Keratinocyte (primary cell): ENCODE measurements around the gene CADM2. TPM values are rescaled to one million over a fixed set of nuclear protein-coding genes. Genes with fewer than 3 reads are reported as not detected.

Experiments
- DNase-seq: peaks from one replicate; pipeline ENCODE4 v3.0.0-alpha.2; 2011; ENCODE audit warnings: low read depth, missing footprints, low spot score
- FAIRE-seq: peaks from 2 replicates; lab custom pipeline; 2011; peaks lifted over from hg19 to GRCh38; lab: Jason Lieb, UNC
- H2AFZ ChIP-seq: 2 replicates; pipeline ENCODE4 v1.6.0; 2012; ENCODE audit warnings: low read length, control low read depth, inconsistent platforms; ENCODE audit not compliant: control insufficient read depth
- H3K27ac ChIP-seq: 2 replicates; pipeline ENCODE4 v1.5.1; 2011; ENCODE audit warnings: low read length; ENCODE audit not compliant: control insufficient read depth, insufficient read depth
- H3K27me3 ChIP-seq: 3 replicates; pipeline ENCODE4 v1.6.0; 2011; ENCODE audit warnings: low read length; ENCODE audit not compliant: control insufficient read depth, insufficient read depth; ENCODE audit errors: extremely low read depth
- H3K36me3 ChIP-seq, 2 experiments: 2 replicates in 1 of 2; 3 replicates in 1 of 2; pipeline ENCODE4 v1.5.1; 2011; ENCODE audit warnings: low read length in 2 of 2, mild to moderate bottlenecking in 1 of 2; ENCODE audit not compliant: control insufficient read depth in 2 of 2, insufficient read depth in 2 of 2; ENCODE audit errors: extremely low read depth in 1 of 2
- H3K4me1 ChIP-seq: 3 replicates; pipeline ENCODE4 v1.5.1; 2011; ENCODE audit warnings: low read length; ENCODE audit not compliant: control insufficient read depth, insufficient read depth; ENCODE audit errors: extremely low read depth
- H3K4me2 ChIP-seq: 3 replicates; pipeline ENCODE4 v1.6.0; 2011; ENCODE audit warnings: low read depth, low read length; ENCODE audit not compliant: control insufficient read depth, insufficient read depth; ENCODE audit errors: extremely low read depth
- H3K4me3 ChIP-seq, 3 experiments: fragments of 200-600 bp in 1 of 3; sonication (generic) in 1 of 3; 2 replicates in 2 of 3; 3 replicates in 1 of 3; pipeline ENCODE4 v1.5.1; 2011 to 2016; ENCODE audit warnings: low read length in 3 of 3, mild to moderate bottlenecking in 3 of 3, control low read depth in 2 of 3, inconsistent platforms in 1 of 3, low read depth in 1 of 3, mixed read lengths in 1 of 3, mixed run types in 1 of 3, moderate library complexity in 1 of 3; ENCODE audit not compliant: control insufficient read depth in 2 of 3, insufficient read depth in 2 of 3; ENCODE audit errors: extremely low read depth in 1 of 3
- H3K79me2 ChIP-seq: 2 replicates; pipeline ENCODE4 v1.6.0; 2012; ENCODE audit warnings: low read length; ENCODE audit not compliant: control insufficient read depth, insufficient read depth
- H3K9ac ChIP-seq: 3 replicates; pipeline ENCODE4 v1.6.0; 2011; ENCODE audit warnings: low read length; ENCODE audit not compliant: control insufficient read depth, insufficient read depth; ENCODE audit errors: extremely low read depth
- H3K9me1 ChIP-seq: 3 replicates; pipeline ENCODE4 v1.6.0; 2011; ENCODE audit warnings: low read length; ENCODE audit not compliant: control insufficient read depth, insufficient read depth; ENCODE audit errors: extremely low read depth
- H3K9me3 ChIP-seq: 2 replicates; pipeline ENCODE4 v1.5.1; 2012; ENCODE audit warnings: low read depth, low read length; ENCODE audit not compliant: control insufficient read depth
- H4K20me1 ChIP-seq: 3 replicates; pipeline ENCODE4 v1.6.0; 2011; ENCODE audit warnings: low read length; ENCODE audit not compliant: control insufficient read depth, insufficient read depth; ENCODE audit errors: extremely low read depth
- EZH2 ChIP-seq: IDR thresholded peaks from one replicate; pipeline ENCODE4 v1.6.1; 2012; ENCODE audit warnings: inconsistent platforms, mild to moderate bottlenecking, low read length, moderate library complexity
- dilution Hi-C: fragments of 300-500 bp; cut with MboI; formaldehyde crosslinking; loops from one replicate; pipeline ENCODE4 v1.7.0; 2020; ENCODE audit warnings: low sequenced_read_pairs; ENCODE audit not compliant: extremely low pct_ligation_motif_present
- polyA plus RNA-seq, 5 experiments: library from polyadenylated mRNA; depleted of rRNA in 3 of 5; stranded (reverse) in 3 of 5; stranded (forward) in 1 of 5; unstranded in 1 of 5; fragments of >200 nt; gene quantifications; 1 replicate in 1 of 5; 2 replicates in 3 of 5; 3 replicates in 1 of 5; pipeline versions ENCODE4 v1.2.1 to v1.2.3, GENCODE V29; 2011 to 2012; ENCODE audit warnings: missing spikeins in 2 of 5, low read depth in 1 of 5, low replicate concordance in 1 of 5
- TF ChIP-seq, protein P1 (sequence below), 3 experiments: IDR thresholded peaks in 1 of 3; conservative IDR thresholded peaks in 1 of 3; optimal IDR thresholded peaks in 1 of 3; 2 replicates in 2 of 3; 3 replicates in 1 of 3; pipeline versions ENCODE3 to v1.5.1; 2011; ENCODE audit warnings: low read length in 3 of 3, mild to moderate bottlenecking in 3 of 3, moderate library complexity in 2 of 3, control low read depth in 1 of 3, inconsistent platforms in 1 of 3; ENCODE audit not compliant: insufficient read depth in 2 of 3; ENCODE audit errors: extremely low read depth in 1 of 3

Gene CADM2
- polyA plus RNA-seq, 1 donor (not counting 4 experiments of a cell fraction or from before 2014, with no cell fraction given) = not detected

DNA sequence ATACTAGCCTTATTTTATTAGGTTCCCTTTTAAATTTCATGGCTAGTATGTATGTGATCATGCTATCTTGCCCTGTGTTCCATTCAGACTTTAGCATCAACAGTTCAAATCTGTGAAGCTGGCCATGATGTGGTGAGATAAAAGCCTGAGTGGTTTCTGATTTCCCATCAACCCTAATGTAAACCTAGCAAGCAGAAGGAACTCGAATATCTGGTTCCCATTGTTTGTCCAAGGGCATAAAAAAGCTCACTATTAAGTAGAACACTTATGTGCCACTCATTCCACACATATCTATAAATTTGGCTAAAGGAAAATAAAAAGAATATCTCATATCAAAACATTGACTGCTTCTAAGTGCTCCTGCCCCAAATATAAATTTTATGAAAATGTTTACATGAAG lies 311.7 kb downstream of the CADM2 start:
- Histone ChIP-seq H3K9me1 (no peaks in the 10 kb centered on the region), H3K79me2 (no peaks in the 10 kb centered on the region), H3K27ac (no peak overlapping the region), H3K4me3 (no peak overlapping the region), H4K20me1 (no peaks in the 10 kb centered on the region), H3K9ac (no peak overlapping the region), H2AFZ (no peak overlapping the region), H3K36me3 (no peaks in the 10 kb centered on the region), H3K4me2 (no peak overlapping the region), H3K27me3 (no peaks in the 10 kb centered on the region), H3K9me3 (no peaks in the 10 kb centered on the region), H3K4me1 (no peaks in the 10 kb centered on the region)
- no peak for FAIRE-seq
- TF ChIP-seq EZH2 = no peak
- dilution Hi-C loops = no loop called here
- no peak for DNase-seq

DNA sequence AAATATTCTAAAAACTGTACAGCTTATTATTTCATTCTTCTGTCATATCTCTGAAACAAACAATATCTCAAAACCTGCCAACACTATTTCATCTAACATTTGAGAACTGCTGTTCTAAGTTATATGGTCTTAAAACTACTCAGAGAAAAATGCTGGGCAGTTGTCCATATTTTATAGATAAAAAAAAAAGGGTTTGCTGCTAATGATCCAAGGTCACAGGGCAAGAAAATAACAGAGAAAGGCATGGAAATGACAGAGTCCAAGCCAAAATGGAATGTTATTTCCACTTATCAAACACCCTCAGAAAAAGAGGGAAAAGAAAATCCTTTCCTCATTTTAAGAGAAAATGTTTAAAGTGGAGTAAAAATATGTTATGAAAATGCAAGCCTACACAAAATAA lies 313.1 kb downstream of the CADM2 start:
- Histone ChIP-seq H3K4me1 (no peaks in the 10 kb centered on the region), H3K9me1 (no peaks in the 10 kb centered on the region), H3K9me3 (no peaks in the 10 kb centered on the region), H2AFZ (no peak overlapping the region), H3K27me3 (no peaks in the 10 kb centered on the region), H3K79me2 (no peaks in the 10 kb centered on the region), H3K4me2 (no peak overlapping the region), H3K4me3 (no peak overlapping the region), H3K27ac (no peak overlapping the region), H3K9ac (no peak overlapping the region), H4K20me1 (no peaks in the 10 kb centered on the region), H3K36me3 (no peaks in the 10 kb centered on the region)
- TF ChIP-seq, protein P1, sequence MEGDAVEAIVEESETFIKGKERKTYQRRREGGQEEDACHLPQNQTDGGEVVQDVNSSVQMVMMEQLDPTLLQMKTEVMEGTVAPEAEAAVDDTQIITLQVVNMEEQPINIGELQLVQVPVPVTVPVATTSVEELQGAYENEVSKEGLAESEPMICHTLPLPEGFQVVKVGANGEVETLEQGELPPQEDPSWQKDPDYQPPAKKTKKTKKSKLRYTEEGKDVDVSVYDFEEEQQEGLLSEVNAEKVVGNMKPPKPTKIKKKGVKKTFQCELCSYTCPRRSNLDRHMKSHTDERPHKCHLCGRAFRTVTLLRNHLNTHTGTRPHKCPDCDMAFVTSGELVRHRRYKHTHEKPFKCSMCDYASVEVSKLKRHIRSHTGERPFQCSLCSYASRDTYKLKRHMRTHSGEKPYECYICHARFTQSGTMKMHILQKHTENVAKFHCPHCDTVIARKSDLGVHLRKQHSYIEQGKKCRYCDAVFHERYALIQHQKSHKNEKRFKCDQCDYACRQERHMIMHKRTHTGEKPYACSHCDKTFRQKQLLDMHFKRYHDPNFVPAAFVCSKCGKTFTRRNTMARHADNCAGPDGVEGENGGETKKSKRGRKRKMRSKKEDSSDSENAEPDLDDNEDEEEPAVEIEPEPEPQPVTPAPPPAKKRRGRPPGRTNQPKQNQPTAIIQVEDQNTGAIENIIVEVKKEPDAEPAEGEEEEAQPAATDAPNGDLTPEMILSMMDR (optimal IDR thresholded peaks at IDR 0.05 in 1 of 3, IDR thresholded peaks at IDR 0.05 in 1 of 3, conservative IDR thresholded peaks at IDR 0.05 in 1 of 3; ENCODE audit: extremely low read depth in 1 of 3, insufficient read depth in 2 of 3, low read length in 3 of 3) = no peak
- TF ChIP-seq EZH2 = no peak
- no peak for DNase-seq
- no peak for FAIRE-seq
- dilution Hi-C loops = no loop called here

DNA sequence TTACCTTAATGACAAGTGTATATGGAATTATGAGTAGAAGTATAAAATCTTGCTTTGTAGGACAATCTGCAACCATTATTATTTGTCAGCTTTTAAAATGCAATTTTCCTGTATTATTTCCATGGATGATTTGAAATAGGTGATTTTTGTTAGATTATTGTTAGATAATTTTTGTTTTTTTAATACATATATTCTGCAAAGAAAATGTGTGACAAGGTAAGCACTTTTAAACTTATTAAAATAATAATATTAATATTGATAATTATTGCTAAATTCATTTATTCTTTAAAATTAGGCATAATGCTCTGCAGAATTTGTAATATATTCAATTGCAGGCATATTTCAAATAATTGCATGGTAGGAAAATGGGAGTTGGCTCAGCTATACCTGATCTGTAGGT lies 329.5 kb downstream of the CADM2 start:
- FAIRE-seq = no peak
- TF ChIP-seq EZH2 = no peak
- TF ChIP-seq, protein P1 (optimal IDR thresholded peaks at IDR 0.05 in 1 of 3, IDR thresholded peaks at IDR 0.05 in 1 of 3, conservative IDR thresholded peaks at IDR 0.05 in 1 of 3; ENCODE audit: extremely low read depth in 1 of 3, insufficient read depth in 2 of 3, low read length in 3 of 3) = no peak
- H3K9me1 ChIP-seq = no peaks in the 10 kb centered on the region
- H3K9ac ChIP-seq = no peak overlapping the region
- no peaks in the 10 kb centered on the region for H3K4me1 ChIP-seq
- no peak overlapping the region for H2AFZ ChIP-seq
- dilution Hi-C loops = no loop called here
- no peak overlapping the region for H3K4me2 ChIP-seq
- DNase-seq = no peak
- no peaks in the 10 kb centered on the region for H3K27me3 ChIP-seq
- H3K27ac ChIP-seq = no peak overlapping the region
- H3K4me3 ChIP-seq = no peak overlapping the region
- no peaks in the 10 kb centered on the region for H3K36me3 ChIP-seq
- H4K20me1 ChIP-seq = no peaks in the 10 kb centered on the region
- H3K9me3 ChIP-seq = no peaks in the 10 kb centered on the region
- no peaks in the 10 kb centered on the region for H3K79me2 ChIP-seq
